PFSK-1 (cell line): ENCODE data around the gene TNFRSF14.

Source experiments
- FOXP2 ChIP-seq: optimal IDR thresholded peaks from 2 replicates; pipeline ENCODE3; 2011; ENCODE audit warnings: borderline replicate concordance, control low read depth, inconsistent platforms; ENCODE audit not compliant: insufficient read depth; ENCODE audit errors: extremely low read length, extremely low read depth
- POLR2AphosphoS5 ChIP-seq: IDR thresholded peaks from 2 replicates; pipeline ENCODE4 v1.6.1; 2012; ENCODE audit warnings: low read depth, mild to moderate bottlenecking, control low read depth, low read length, moderate library complexity
- SIN3A ChIP-seq: IDR thresholded peaks from 2 replicates; pipeline ENCODE4 v1.6.1; 2012; ENCODE audit warnings: mild to moderate bottlenecking, low read length, moderate library complexity, borderline replicate concordance; ENCODE audit not compliant: insufficient read depth
- TAF1 ChIP-seq: IDR thresholded peaks from 2 replicates; pipeline ENCODE4 v1.6.1; 2012; ENCODE audit warnings: low read length, control low read depth, borderline replicate concordance; ENCODE audit not compliant: insufficient read depth
- TF ChIP-seq, protein P1 (sequence below), 2 experiments: IDR thresholded peaks; 2 replicates each; pipeline versions ENCODE4 v1.6.1 to v1.8.0; 2011 to 2012; ENCODE audit warnings: low read depth in 2 of 2, low read length in 2 of 2, control low read depth in 1 of 2, inconsistent platforms in 1 of 2, mild to moderate bottlenecking in 1 of 2, moderate library complexity in 1 of 2; ENCODE audit not compliant: insufficient read depth in 1 of 2

TNFRSF14 gene

DNA sequence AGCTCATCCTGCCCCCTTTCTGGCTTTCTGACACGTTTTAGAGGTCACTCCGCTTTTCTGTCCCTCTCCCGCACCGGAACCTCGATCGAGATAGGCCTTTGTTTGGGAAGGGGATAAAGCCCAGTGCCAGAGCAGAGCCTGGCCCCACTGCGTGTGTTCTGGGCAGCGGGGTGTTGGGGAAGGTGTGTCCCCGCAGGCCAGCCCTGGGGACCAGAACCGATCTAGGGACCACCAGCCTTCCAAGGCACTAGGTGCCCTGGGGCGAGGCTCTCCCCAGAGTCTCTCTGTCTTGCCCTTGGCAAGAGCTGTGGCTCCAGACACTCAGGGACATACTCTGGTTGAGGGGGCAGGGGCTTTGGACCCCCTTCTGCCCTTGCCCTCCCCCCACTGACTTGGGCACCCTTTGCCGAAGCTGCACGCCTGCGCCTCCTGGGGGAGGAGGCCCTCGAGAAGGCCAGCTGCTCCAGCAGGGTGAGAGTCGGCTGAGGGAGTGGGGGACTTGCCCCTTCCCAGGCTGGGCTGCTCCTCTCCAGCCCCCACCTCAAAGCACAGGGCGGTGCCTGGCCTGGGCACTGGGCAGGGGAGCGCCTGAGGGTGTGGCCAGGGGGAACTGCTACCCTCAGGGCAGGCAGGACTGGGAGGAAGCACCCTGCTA lies 46.8 kb downstream of the TNFRSF14 start:
- TF ChIP-seq, protein P1, sequence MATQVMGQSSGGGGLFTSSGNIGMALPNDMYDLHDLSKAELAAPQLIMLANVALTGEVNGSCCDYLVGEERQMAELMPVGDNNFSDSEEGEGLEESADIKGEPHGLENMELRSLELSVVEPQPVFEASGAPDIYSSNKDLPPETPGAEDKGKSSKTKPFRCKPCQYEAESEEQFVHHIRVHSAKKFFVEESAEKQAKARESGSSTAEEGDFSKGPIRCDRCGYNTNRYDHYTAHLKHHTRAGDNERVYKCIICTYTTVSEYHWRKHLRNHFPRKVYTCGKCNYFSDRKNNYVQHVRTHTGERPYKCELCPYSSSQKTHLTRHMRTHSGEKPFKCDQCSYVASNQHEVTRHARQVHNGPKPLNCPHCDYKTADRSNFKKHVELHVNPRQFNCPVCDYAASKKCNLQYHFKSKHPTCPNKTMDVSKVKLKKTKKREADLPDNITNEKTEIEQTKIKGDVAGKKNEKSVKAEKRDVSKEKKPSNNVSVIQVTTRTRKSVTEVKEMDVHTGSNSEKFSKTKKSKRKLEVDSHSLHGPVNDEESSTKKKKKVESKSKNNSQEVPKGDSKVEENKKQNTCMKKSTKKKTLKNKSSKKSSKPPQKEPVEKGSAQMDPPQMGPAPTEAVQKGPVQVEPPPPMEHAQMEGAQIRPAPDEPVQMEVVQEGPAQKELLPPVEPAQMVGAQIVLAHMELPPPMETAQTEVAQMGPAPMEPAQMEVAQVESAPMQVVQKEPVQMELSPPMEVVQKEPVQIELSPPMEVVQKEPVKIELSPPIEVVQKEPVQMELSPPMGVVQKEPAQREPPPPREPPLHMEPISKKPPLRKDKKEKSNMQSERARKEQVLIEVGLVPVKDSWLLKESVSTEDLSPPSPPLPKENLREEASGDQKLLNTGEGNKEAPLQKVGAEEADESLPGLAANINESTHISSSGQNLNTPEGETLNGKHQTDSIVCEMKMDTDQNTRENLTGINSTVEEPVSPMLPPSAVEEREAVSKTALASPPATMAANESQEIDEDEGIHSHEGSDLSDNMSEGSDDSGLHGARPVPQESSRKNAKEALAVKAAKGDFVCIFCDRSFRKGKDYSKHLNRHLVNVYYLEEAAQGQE (IDR thresholded peaks at IDR 0.05; ENCODE audit: insufficient read depth in 1 of 2, low read depth in 2 of 2, low read length in 2 of 2), result no peak
- TF ChIP-seq TAF1 (no peak), SIN3A (no peak), POLR2AphosphoS5 (no peak), FOXP2 (no peak)

DNA sequence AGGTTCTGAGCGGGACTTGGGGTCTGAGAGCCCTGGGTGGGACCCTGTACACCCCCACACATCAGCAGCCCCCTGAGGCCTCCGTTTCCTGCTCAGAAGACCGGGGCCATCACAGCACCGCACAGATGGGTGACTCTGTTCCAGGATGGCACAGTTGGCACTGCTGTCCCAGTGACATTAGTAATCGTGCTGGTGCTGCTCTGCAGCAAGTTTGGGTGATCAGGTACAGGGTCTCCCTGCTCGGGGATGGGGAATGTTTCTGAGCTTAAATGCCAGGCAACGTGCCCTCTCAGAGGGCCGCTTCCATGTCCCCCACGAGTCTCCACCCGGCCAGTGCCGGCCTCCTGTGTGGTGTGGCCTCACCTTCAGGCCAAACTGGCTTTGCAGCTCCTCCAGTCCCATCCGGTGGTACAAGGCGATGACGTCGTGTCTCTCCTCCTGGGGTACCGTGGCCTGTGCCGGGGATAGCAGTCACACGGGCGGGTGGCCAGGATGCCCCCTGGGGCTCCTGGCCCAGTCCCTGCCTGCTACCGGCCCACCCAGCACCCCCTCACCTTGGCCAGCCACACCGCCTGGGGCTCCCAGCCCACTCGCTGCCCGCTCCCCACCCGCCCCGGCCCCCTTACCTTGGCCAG lies 47.5 kb downstream of the TNFRSF14 start:
- TF ChIP-seq TAF1 (no peak), POLR2AphosphoS5 (no peak), FOXP2 (no peak), SIN3A (no peak)
- TF ChIP-seq, protein P1 (IDR thresholded peaks at IDR 0.05; ENCODE audit: insufficient read depth in 1 of 2, low read depth in 2 of 2, low read length in 2 of 2), result no peak

DNA sequence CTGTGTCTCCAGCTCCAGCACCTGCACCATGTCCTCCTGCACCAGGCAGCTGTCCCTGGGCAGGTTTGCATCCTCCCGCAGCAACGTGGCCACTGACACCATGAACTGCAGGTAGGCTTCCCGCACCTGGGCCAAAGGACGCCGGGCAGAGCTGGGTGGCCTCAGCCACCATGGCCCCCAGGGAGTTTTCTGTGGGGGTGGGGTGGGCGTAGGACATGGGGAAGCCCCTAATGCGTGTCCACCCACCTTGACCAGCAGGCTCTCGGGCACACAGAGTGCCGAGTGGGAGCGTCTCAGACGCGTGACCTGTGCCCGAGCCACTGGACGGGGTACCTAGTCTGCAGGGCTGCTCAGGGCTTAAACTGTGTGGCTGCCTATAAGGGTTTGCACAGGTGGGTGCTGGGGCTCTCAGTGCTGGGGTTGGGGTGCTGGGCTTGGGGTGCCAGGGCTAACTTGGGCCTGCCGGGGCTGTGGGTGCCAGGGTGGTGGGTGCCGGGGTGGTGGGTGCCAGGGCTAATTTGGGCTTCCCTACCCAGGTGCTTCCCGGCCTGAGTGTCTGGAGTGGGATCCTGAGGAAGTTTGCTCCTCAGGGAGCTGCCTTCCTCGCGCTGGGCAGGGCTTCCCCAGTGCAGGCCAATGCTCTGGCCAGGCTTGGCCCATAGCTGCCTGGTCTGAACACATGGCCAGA lies 48.1 kb downstream of the TNFRSF14 start:
- no peak for TF ChIP-seq FOXP2
- TF ChIP-seq SIN3A, result no peak
- no peak for TF ChIP-seq POLR2AphosphoS5
- TF ChIP-seq, protein P1 (IDR thresholded peaks at IDR 0.05; ENCODE audit: insufficient read depth in 1 of 2, low read depth in 2 of 2, low read length in 2 of 2), result no peak
- no peak for TF ChIP-seq TAF1

DNA sequence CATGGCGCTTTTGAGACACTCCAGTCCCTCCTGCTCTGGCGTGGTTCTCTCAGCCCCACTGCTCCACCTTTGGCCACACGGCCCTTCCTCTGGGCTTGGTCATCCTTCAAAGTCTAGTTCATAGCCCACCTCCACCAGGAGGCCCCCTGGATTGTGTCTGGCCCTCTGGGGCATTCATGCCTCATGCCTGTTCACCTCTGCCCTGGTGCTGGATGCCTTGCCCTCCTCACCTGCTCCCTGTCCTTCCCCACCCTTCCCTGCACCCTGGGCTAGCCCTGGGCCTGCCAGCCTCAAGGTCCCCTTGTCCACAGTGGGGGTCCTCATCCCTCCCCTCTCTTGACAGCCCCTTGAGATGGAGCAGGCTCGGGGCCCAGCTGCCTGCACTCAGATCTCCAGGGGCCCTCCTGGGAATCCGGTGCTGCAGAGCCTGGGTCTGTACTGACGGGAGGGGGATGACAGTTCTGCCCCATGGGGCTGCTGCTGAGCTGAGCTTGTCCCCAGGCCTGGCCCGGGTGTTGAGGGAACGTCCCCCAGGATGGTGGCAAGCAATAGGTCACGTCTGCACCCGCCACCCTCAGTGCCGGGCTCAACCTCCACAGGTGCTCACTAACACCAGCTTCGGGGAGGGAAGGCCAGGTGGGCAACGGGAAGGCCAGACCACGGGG lies 48.8 kb downstream of the TNFRSF14 start:
- TF ChIP-seq, protein P1 (IDR thresholded peaks at IDR 0.05; ENCODE audit: insufficient read depth in 1 of 2, low read depth in 2 of 2, low read length in 2 of 2), result no peak
- TF ChIP-seq TAF1 (no peak), FOXP2 (no peak), POLR2AphosphoS5 (no peak), SIN3A (no peak)
